Stimulated activated effector memory CD8-positive, alpha-beta T cell treated with anti-CD3 and anti-CD28 coated beads, Interleukin-12 subunit alpha, Interleukin-12 subunit beta, amount 100 ng/mL, for 72 hours (primary cell): Measurements from ENCODE around the gene FAM107B.
"Not testable (repeated sequence)": the region's sequence is repeated elsewhere in the genome, so short reads cannot be mapped to it uniquely, and the experiment has no call there.

ENCODE experiments used
- ATAC-seq: fragments of 150-1000 bp; cut with Tn5 transposase; 2 replicates; pipeline ENCODE4 v1.10.0; 2021
- DNase-seq, 2 donors: peaks; one replicate each; pipeline ENCODE4 v3.0.0; 2021 to 2022; ENCODE audit warnings: low spot score in 2 of 2
- H3K27ac Mint-ChIP-seq: one replicate; pipeline ENCODE4 v1.8.0; 2022; ENCODE audit warnings: mild to moderate bottlenecking, mixed read lengths
- H3K36me3 Mint-ChIP-seq: one replicate; pipeline ENCODE4 v1.8.0; 2022; ENCODE audit warnings: mild to moderate bottlenecking, mixed read lengths
- H3K4me1 Mint-ChIP-seq: one replicate; pipeline ENCODE4 v1.8.0; 2022; ENCODE audit warnings: mixed read lengths
- H3K4me3 Mint-ChIP-seq: one replicate; pipeline ENCODE4 v1.8.0; 2022; ENCODE audit warnings: mild to moderate bottlenecking, mixed read lengths
- H3K9me3 Mint-ChIP-seq: one replicate; pipeline ENCODE4 v1.8.0; 2022; ENCODE audit warnings: mixed read lengths

The FAM107B gene

DNA sequence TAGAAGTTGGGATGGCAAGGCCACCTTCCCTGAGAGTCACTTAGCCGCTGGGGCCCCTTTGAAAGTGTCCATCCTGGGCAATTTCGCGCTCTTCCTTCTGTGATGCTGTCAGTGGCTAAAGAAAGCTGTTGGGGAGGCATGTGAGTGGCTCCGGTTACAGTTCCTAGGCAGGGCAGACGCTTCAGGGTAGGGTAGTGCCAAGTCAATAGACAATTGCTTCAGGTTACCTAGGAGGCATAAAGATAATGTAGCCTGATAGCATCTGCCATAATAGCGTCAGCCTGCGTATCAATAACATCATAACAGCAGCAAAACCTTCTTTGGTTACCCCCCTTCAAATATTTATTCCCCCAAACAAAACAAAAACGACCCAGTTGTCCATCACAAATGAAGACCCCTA is at the start of gene FAM107B:
Gene FAM107B, minus strand, starts transcription at position 101 of the 400 bp plus-strand sequence. CDS start 234 bp downstream, outside the sequence.
- Mint-ChIP-seq H3K4me3 (no peak within 1 kb of the TSS), H3K27ac (no peak within 1 kb of the TSS), H3K36me3 (no peaks in the 10 kb centered on the region), H3K4me1 (peaks cover 7% of the 10 kb centered on the region), H3K9me3 (no peaks in the 10 kb centered on the region)
- no peak for ATAC-seq
- DNase-seq = no peak

- H3K4me3 Mint-ChIP-seq = no peak overlapping the region
- H3K4me1 Mint-ChIP-seq = peaks cover 11% of the 10 kb centered on the region
- ATAC-seq = no peak
- H3K27ac Mint-ChIP-seq = no peak overlapping the region
- H3K9me3 Mint-ChIP-seq = no peaks in the 10 kb centered on the region
- no peaks in the 10 kb centered on the region for H3K36me3 Mint-ChIP-seq
- no peak for DNase-seq
Observed at GRCh38 chr10:14823966-14824365, 49.3 kb upstream of the FAM107B start.

DNA sequence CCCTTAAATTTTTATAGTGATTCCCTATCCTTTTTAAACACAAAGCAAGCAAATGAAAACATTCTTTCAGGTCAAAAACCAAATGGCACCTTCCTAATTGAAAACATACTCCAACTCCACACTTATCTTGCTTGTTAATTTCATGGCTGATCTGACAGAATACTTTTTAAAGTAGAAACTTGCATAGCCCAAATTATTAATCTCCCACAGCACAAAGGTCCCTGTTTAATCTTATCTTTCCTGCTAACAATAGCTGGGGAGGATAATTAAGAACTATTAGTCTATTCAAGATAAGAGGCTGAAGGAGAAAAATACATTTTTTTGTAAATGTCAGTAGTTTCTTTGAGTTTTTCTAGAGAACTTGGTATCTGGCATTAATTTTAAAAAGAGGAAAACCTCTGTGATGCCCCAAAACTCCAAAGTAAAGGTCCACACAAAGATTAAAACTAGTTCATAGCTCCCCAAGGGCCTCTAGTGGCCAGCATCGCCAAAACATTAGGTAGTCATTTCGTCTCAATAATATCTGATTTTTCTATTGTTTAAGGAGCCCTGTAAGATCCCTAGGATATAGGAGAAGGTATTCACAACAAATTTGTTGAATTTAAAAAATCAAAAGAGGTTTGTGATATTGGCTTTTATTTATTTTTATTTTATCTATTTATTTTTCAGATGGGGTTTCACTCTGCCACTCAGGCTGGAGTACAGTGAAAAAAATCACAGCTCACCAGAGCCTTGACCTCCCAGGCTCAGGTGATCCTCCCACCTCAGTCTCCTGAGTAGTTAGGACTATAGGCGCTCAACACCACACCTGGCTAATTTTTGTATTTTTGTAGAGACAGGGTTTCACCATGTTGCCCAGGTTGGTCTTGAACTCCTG is 48.4 kb upstream of the FAM107B start:
- peaks cover 11% of the 10 kb centered on the region for H3K4me1 Mint-ChIP-seq
- H3K27ac Mint-ChIP-seq = peak overlapping the region; percentile 54
- ATAC-seq (no peak), DNase-seq (no peak)
- no peaks in the 10 kb centered on the region for H3K9me3 Mint-ChIP-seq
- no peaks in the 10 kb centered on the region for H3K36me3 Mint-ChIP-seq
- H3K4me3 Mint-ChIP-seq = no peak overlapping the region

DNA sequence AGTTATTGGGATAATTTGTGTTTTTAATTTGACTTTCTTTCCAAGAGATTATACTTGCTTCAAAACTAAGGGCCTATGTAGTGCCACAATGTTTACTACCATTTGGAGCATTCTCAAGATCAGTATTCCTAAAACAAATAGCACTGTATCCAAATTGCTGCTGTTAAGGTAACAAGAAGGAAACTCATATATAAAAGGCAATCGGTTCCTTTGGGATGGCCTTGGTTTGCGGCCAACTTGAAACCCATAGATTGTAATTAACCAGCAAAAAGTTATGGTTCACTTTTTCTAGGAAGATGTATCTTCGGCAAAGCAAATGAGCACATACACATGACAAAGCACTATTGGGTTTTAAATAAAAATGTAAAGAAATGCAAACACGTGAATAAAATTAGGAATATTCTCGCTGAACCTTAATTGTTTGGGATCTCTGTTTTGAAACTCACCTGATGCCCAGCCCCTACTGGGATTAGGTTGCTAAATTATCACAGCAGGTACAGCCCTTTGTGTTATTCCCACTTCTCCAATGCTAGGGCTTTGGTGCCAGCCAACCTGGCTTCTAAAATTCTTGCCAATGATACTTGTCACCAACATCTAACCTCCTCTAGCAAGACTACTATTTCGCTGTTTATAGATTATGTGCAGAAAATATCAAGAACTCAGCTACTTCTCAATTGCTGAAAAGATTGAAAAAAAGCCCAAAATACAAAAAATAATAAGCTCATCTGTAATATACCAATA is 47.1 kb upstream of the FAM107B start:
- no peaks in the 10 kb centered on the region for H3K9me3 Mint-ChIP-seq
- H3K36me3 Mint-ChIP-seq = no peaks in the 10 kb centered on the region
- ATAC-seq (no peak), DNase-seq (no peak)
- peaks cover 11% of the 10 kb centered on the region for H3K4me1 Mint-ChIP-seq
- H3K4me3 Mint-ChIP-seq = no peak overlapping the region
- H3K27ac Mint-ChIP-seq = no peak overlapping the region

GRCh38 chr10:14820775-14821154 is 46.1 kb upstream of the FAM107B start:
- H3K36me3 Mint-ChIP-seq = no peaks in the 10 kb centered on the region
- H3K4me1 Mint-ChIP-seq = peaks cover 3% of the 10 kb centered on the region
- no peaks in the 10 kb centered on the region for H3K9me3 Mint-ChIP-seq
- H3K4me3 Mint-ChIP-seq = no peak overlapping the region
- no peak for ATAC-seq
- peak overlapping the region; percentile 63 for H3K27ac Mint-ChIP-seq
- DNase-seq = no peak

GRCh38 chr10:14820010-14820774 is 45.5 kb upstream of the FAM107B start:
- H3K4me3 Mint-ChIP-seq = no peak overlapping the region
- H3K27ac Mint-ChIP-seq = peak overlapping the region; percentile 63
- no peaks in the 10 kb centered on the region for H3K4me1 Mint-ChIP-seq
- DNase-seq (no peak), ATAC-seq (no peak)
- H3K9me3 Mint-ChIP-seq = no peaks in the 10 kb centered on the region
- H3K36me3 Mint-ChIP-seq = no peaks in the 10 kb centered on the region

- not testable (repeated sequence) for H3K27ac Mint-ChIP-seq, DNase-seq, ATAC-seq, H3K9me3 Mint-ChIP-seq, H3K36me3 Mint-ChIP-seq, H3K4me3 Mint-ChIP-seq
- peaks cover 11% of the 10 kb centered on the region for H3K4me1 Mint-ChIP-seq
Observed at GRCh38 chr10:14816717-14817116, 42.0 kb upstream of the FAM107B start.

- Mint-ChIP-seq H3K9me3 (no peaks in the 10 kb centered on the region), H3K4me3 (no peak overlapping the region), H3K36me3 (no peaks in the 10 kb centered on the region), H3K27ac (no peak overlapping the region), H3K4me1 (peaks cover 11% of the 10 kb centered on the region)
- DNase-seq (no peak), ATAC-seq (no peak)
Observed at GRCh38 chr10:14815681-14816080, 41.0 kb upstream of the FAM107B start.

DNA sequence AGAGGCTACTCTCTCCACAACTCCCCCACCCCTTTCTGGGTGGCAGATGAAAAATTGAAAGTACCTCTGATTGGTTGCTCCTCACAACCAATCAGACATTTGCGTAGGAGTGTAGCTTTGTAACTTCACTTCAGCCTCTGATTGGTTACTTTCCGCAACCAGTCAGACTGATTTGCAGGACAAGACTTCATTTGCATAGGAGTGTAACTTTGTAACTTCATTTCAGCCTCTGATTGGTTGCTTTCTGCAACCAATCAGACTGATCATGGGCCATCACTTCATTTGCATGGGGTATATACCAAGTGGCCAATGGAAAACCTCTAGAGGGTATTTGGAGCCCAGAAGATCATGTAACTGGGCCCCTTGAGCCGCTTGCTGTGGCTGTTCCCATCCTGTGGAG is 37.6 kb upstream of the FAM107B start:
- ATAC-seq = no peak
- no peaks in the 10 kb centered on the region for H3K36me3 Mint-ChIP-seq
- no peak for DNase-seq
- H3K4me3 Mint-ChIP-seq = no peak overlapping the region
- H3K9me3 Mint-ChIP-seq = no peaks in the 10 kb centered on the region
- H3K27ac Mint-ChIP-seq = no peak overlapping the region
- peaks cover 11% of the 10 kb centered on the region for H3K4me1 Mint-ChIP-seq

DNA sequence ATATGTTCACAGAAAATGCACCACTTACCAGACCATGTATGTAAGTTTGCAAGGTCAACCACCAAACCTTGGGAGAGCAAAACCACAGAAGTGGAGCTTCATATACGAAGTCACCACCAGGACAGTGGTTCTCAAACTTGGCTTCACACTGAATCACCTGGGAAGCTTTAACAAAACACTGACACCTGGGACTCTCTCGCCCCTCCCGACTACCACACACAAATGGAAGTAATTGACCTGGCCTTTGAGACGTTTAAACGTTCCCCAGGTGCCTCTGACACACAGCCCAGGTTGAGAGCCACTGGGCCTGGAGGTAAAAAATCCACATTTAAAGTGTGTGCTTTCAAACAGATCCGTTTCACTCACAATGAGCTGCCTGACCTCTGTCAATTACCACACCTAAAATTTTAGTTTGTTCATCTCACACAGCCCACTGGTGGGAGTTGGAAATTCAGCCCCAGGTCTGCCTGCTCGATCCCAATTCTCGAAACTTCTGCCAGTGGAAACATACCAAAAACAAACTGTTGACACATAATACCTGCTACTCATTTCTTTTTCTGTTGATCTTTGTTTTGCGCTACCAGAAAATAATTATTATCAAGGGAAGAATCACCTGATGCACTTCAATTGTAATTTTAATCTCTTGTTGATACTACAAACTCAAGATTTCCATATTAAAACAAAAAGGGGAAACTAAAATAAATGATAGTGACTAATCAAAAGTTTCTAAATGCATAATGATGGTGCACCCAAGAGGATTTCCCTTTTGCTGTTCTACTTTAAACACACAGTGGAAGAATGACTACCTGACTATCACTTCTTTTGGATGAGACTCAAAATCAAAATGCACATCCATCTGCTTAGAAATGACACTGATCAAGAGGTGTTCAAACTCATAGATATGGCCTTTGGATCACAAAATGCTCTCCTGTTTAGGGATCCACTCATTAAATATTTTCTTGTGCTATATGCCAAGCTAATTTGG is 36.6 kb upstream of the FAM107B start:
- Mint-ChIP-seq H3K4me1 (peaks cover 11% of the 10 kb centered on the region), H3K36me3 (no peaks in the 10 kb centered on the region), H3K27ac (no peak overlapping the region), H3K4me3 (no peak overlapping the region), H3K9me3 (no peaks in the 10 kb centered on the region)
- ATAC-seq (no peak), DNase-seq (no peak)

- Mint-ChIP-seq H3K4me1 (no peaks in the 10 kb centered on the region), H3K9me3 (no peaks in the 10 kb centered on the region)
Observed at GRCh38 chr10:14806318-14806717, 31.6 kb upstream of the FAM107B start.

GRCh38 chr10:14803827-14804226 is 29.1 kb upstream of the FAM107B start:
- DNase-seq (no peak), ATAC-seq (no peak)
- no peaks in the 10 kb centered on the region for H3K36me3 Mint-ChIP-seq
- H3K9me3 Mint-ChIP-seq = no peaks in the 10 kb centered on the region
- H3K4me3 Mint-ChIP-seq = no peak overlapping the region
- H3K4me1 Mint-ChIP-seq = no peaks in the 10 kb centered on the region
- no peak overlapping the region for H3K27ac Mint-ChIP-seq

More at GRCh38 chr10:14806318-14806717, 31.6 kb upstream of the FAM107B start:
- no peak for ATAC-seq
- no peak for DNase-seq
- H3K36me3 Mint-ChIP-seq = no peaks in the 10 kb centered on the region
- H3K4me3 Mint-ChIP-seq = no peak overlapping the region
- no peak overlapping the region for H3K27ac Mint-ChIP-seq

DNA sequence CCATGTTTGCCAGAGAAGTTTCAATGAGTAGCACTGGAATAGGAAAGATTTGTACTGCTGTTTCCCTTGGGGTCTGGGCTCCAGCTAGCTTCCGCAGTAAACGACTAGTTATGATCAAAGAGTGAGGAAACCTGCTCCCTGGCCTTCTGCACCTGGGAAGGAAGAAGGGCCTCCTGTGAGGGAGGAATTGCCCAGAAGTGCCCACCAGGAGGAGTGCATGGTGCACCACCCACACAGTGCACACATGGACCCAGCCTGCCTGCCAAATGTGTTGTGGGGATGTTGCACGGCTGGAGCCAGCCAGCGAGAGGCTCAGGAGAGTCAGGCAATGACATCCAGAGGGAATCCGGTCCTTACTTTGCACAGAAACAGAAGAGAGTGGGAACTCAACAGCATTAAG is 27.0 kb upstream of the FAM107B start:
- no peaks in the 10 kb centered on the region for H3K4me1 Mint-ChIP-seq

DNA sequence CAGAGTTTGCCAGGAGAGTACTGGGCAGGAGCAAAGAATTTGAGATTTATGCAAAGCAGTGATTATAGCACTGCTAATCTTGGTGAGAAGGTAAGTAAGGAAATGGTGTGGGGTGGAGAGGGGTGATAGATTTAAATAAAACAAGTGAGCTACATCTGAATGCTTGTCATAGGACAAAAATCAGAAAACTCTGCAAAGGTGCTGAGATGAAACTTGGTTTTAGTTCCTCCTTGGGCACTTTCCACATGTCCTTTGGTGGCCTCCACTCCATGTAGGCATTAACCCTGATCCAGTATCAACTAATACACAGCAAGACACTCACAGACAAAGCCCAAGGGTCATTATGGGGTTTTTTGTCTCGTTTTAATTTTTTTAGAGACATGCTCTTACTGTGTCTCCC is 25.7 kb upstream of the FAM107B start:
- Mint-ChIP-seq H3K4me1 (no peaks in the 10 kb centered on the region), H3K36me3 (no peaks in the 10 kb centered on the region), H3K4me3 (no peak overlapping the region), H3K9me3 (no peaks in the 10 kb centered on the region), H3K27ac (no peak overlapping the region)
- ATAC-seq = no peak
- no peak for DNase-seq

More for the DNA sequence above, 27.0 kb upstream of the FAM107B start:
- Mint-ChIP-seq H3K9me3 (no peaks in the 10 kb centered on the region), H3K36me3 (no peaks in the 10 kb centered on the region), H3K4me3 (no peak overlapping the region), H3K27ac (no peak overlapping the region)
- ATAC-seq = no peak
- DNase-seq = no peak
